GM06990 (cell line): Measurements from ENCODE around the gene WNT1.

ENCODE experiments used
- DNase-seq: peaks from one replicate; pipeline ENCODE4 v3.0.0-alpha.2; 2011; ENCODE audit not compliant: insufficient read length; ENCODE audit errors: extremely low read depth
- H3K27me3 ChIP-seq: replicated peaks from 2 replicates; pipeline ENCODE4 v1.6.0; 2011; ENCODE audit warnings: low read length; ENCODE audit not compliant: control insufficient read depth, insufficient read depth
- H3K36me3 ChIP-seq: 2 replicates; pipeline ENCODE4 v1.5.1; 2011; ENCODE audit warnings: low read length; ENCODE audit not compliant: control insufficient read depth, insufficient read depth
- H3K4me3 ChIP-seq: replicated peaks from 2 replicates; pipeline ENCODE4 v1.5.1; 2011; ENCODE audit warnings: low read depth, mild to moderate bottlenecking, control low read depth, low read length
- CTCF ChIP-seq: IDR thresholded peaks from 2 replicates; pipeline ENCODE4 v1.5.1; 2011; ENCODE audit warnings: low read length, control low read depth, mild to moderate bottlenecking, inconsistent platforms; ENCODE audit not compliant: insufficient read depth, poor library complexity, severe bottlenecking

Gene WNT1

DNA sequence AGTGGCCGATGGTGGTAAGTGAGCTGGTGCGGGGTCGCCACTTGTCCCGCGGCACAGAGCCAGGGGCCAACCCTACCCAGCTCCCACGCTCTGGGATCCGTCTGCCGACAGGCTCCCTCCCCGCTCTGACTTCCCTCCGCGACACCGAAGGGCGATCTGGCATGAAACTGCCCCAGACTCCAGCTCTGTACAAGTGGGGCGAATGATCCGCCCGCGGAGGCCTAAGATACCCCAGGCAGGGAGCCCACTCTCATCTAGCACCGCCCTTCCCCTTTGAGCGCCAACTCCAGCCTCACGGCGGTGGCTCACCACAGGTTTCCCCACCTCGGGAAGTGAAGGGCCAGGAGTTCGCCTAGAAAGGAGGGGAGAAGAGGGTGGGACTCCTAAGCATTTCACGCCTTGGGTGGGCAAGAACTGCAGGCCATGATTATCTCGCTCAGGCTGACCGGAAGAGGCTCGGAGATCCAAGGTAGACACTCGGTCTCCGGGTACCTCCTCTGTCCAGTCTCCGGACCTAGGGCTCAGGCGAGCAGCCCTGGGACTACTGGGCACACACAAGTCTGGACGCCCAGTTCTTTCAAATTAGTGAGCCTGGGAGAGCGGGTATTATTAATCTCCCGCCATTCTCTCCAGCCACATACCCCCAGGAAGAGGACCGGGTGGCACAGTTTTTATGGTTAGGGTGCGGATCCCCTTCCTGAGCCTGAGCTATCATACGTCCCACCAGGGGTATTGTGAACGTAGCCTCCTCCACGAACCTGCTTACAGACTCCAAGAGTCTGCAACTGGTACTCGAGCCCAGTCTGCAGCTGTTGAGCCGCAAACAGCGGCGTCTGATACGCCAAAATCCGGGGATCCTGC is 849 bp downstream of the WNT1 start:
- Histone ChIP-seq H3K4me3 (peak overlapping the region; percentile 47), H3K27me3 (peaks cover 23% of the 10 kb centered on the region), H3K36me3 (no peaks in the 10 kb centered on the region)
- peak; percentile 2 for TF ChIP-seq CTCF
- no peak for DNase-seq

GRCh38 chr12:48979602-48980388 is 1.7 kb downstream of the WNT1 start:
- DNase-seq, result no peak
- H3K27me3 ChIP-seq, result peaks cover 23% of the 10 kb centered on the region
- H3K4me3 ChIP-seq, result peak overlapping the region; percentile 47
- H3K36me3 ChIP-seq, result no peaks in the 10 kb centered on the region
- no peak for TF ChIP-seq CTCF

GRCh38 chr12:48980389-48980952 is 2.3 kb downstream of the WNT1 start:
- no peak for DNase-seq
- no peaks in the 10 kb centered on the region for H3K36me3 ChIP-seq
- no peak overlapping the region; the same call in 1 of the 2 replicates for H3K4me3 ChIP-seq
- TF ChIP-seq CTCF, result no peak
- peaks cover 23% of the 10 kb centered on the region for H3K27me3 ChIP-seq

- peak; percentile 54 for DNase-seq
- peaks cover 23% of the 10 kb centered on the region for H3K27me3 ChIP-seq
- no peaks in the 10 kb centered on the region for H3K36me3 ChIP-seq
- peak; percentile 10 for TF ChIP-seq CTCF
- peak overlapping the region; percentile 18 for H3K4me3 ChIP-seq
Observed at GRCh38 chr12:48980953-48981756, 3.0 kb downstream of the WNT1 start.

GRCh38 chr12:48981757-48982157 is 3.6 kb downstream of the WNT1 start:
- no peak for TF ChIP-seq CTCF
- DNase-seq, result no peak
- Histone ChIP-seq H3K4me3 (peak overlapping the region; percentile 18), H3K27me3 (peaks cover 23% of the 10 kb centered on the region), H3K36me3 (no peaks in the 10 kb centered on the region)
